ENCODE results near the gene PRF1.
"Not testable (repeated sequence)": the region's sequence is repeated elsewhere in the genome, so short reads cannot be mapped to it uniquely, and the experiment has no call there.

GRCh38 chr10:70644959-70645358, 42.4 kb upstream of the PRF1 start:
- TF ChIP-seq ZBTB2 (CRISPR knock-in tag; IDR thresholded peaks at IDR 0.05; ENCODE audit: low read depth); CTCF (CRISPR knock-in tag; IDR thresholded peaks at IDR 0.05); TAF1 (CRISPR knock-in tag; IDR thresholded peaks at IDR 0.05); RBM39 (IDR thresholded peaks at IDR 0.05; ENCODE audit: low read depth, low read length, poor library complexity, severe bottlenecking): not testable (repeated sequence)
